Osteocyte (in vitro differentiated cells): ENCODE measurements around the gene ZCCHC24. TPM values are rescaled to one million over a fixed set of nuclear protein-coding genes. Genes with fewer than 3 reads are reported as not detected.

ENCODE experiments used
- DNase-seq: peaks from one replicate; pipeline ENCODE4 v3.0.0; 2021; ENCODE audit warnings: mixed read lengths; ENCODE audit not compliant: unreplicated experiment; ENCODE audit errors: extremely low spot score
- H3K27ac Mint-ChIP-seq: one replicate; pipeline ENCODE4 v1.8.0; 2021; ENCODE audit warnings: mild to moderate bottlenecking, mixed read lengths; ENCODE audit not compliant: unreplicated experiment
- H3K27me3 Mint-ChIP-seq: one replicate; pipeline ENCODE4 v1.8.0; 2021; ENCODE audit warnings: mixed read lengths; ENCODE audit not compliant: unreplicated experiment
- H3K36me3 Mint-ChIP-seq: one replicate; pipeline ENCODE4 v1.8.0; 2021; ENCODE audit warnings: mixed read lengths; ENCODE audit not compliant: unreplicated experiment
- H3K4me1 Mint-ChIP-seq: one replicate; pipeline ENCODE4 v1.8.0; 2021; ENCODE audit warnings: mixed read lengths; ENCODE audit not compliant: unreplicated experiment
- H3K4me3 Mint-ChIP-seq: one replicate; pipeline ENCODE4 v1.8.0; 2021; ENCODE audit warnings: mild to moderate bottlenecking, moderate library complexity, mixed read lengths; ENCODE audit not compliant: unreplicated experiment
- H3K9me3 Mint-ChIP-seq: one replicate; pipeline ENCODE4 v1.8.0; 2021; ENCODE audit warnings: mixed read lengths; ENCODE audit not compliant: unreplicated experiment
- CTCF ChIP-seq: fragments of 200-600 bp; sonication (generic); IDR thresholded peaks from 2 replicates; pipeline ENCODE4 v1.5.0; 2021; ENCODE audit warnings: antibody characterized with exemption, mild to moderate bottlenecking, moderate library complexity
- total RNA-seq: library from RNA; stranded (reverse); gene quantifications from 2 replicates; pipeline ENCODE4 v1.2.1, GENCODE V29; 2021

ZCCHC24 gene
- total RNA-seq, 1 donor from 2014 or later = 88.3 TPM

- TF ChIP-seq CTCF = no peak
- DNase-seq = no peak
- H3K27me3 Mint-ChIP-seq = no peaks in the 10 kb centered on the region
- peaks cover 32% of the 10 kb centered on the region for H3K4me1 Mint-ChIP-seq
- H3K4me3 Mint-ChIP-seq = no peak overlapping the region
- no peaks in the 10 kb centered on the region for H3K9me3 Mint-ChIP-seq
- no peak overlapping the region for H3K27ac Mint-ChIP-seq
- no peaks in the 10 kb centered on the region for H3K36me3 Mint-ChIP-seq
Observed at GRCh38 chr10:79472951-79473350, 27.5 kb upstream of the ZCCHC24 start.

- no peak for TF ChIP-seq CTCF
- Mint-ChIP-seq H3K9me3 (no peaks in the 10 kb centered on the region), H3K27ac (no peak overlapping the region), H3K4me3 (no peak overlapping the region), H3K36me3 (no peaks in the 10 kb centered on the region), H3K27me3 (no peaks in the 10 kb centered on the region), H3K4me1 (peaks cover 33% of the 10 kb centered on the region)
- DNase-seq = no peak
Observed at GRCh38 chr10:79472449-79472848, 27.0 kb upstream of the ZCCHC24 start.

GRCh38 chr10:79471776-79472175, 26.4 kb upstream of the ZCCHC24 start:
- DNase-seq = no peak
- peaks cover 33% of the 10 kb centered on the region for H3K4me1 Mint-ChIP-seq
- H3K4me3 Mint-ChIP-seq = no peak overlapping the region
- no peaks in the 10 kb centered on the region for H3K36me3 Mint-ChIP-seq
- no peaks in the 10 kb centered on the region for H3K9me3 Mint-ChIP-seq
- TF ChIP-seq CTCF = no peak
- H3K27me3 Mint-ChIP-seq = no peaks in the 10 kb centered on the region
- H3K27ac Mint-ChIP-seq = no peak overlapping the region

GRCh38 chr10:79470096-79470495, 24.7 kb upstream of the ZCCHC24 start:
- H3K36me3 Mint-ChIP-seq = no peaks in the 10 kb centered on the region
- no peak overlapping the region for H3K4me3 Mint-ChIP-seq
- H3K9me3 Mint-ChIP-seq = no peaks in the 10 kb centered on the region
- no peak for TF ChIP-seq CTCF
- H3K27me3 Mint-ChIP-seq = no peaks in the 10 kb centered on the region
- DNase-seq = no peak
- peaks cover 18% of the 10 kb centered on the region for H3K4me1 Mint-ChIP-seq
- H3K27ac Mint-ChIP-seq = no peak overlapping the region

GRCh38 chr10:79468841-79469585, 23.6 kb upstream of the ZCCHC24 start:
- peaks cover 14% of the 10 kb centered on the region for H3K4me1 Mint-ChIP-seq
- DNase-seq = no peak
- H3K36me3 Mint-ChIP-seq = no peaks in the 10 kb centered on the region
- peak overlapping the region; percentile 27 for H3K27ac Mint-ChIP-seq
- H3K4me3 Mint-ChIP-seq = no peak overlapping the region
- TF ChIP-seq CTCF = no peak
- no peaks in the 10 kb centered on the region for H3K27me3 Mint-ChIP-seq
- no peaks in the 10 kb centered on the region for H3K9me3 Mint-ChIP-seq
